ENCODE results near the gene RAB17.

DNA sequence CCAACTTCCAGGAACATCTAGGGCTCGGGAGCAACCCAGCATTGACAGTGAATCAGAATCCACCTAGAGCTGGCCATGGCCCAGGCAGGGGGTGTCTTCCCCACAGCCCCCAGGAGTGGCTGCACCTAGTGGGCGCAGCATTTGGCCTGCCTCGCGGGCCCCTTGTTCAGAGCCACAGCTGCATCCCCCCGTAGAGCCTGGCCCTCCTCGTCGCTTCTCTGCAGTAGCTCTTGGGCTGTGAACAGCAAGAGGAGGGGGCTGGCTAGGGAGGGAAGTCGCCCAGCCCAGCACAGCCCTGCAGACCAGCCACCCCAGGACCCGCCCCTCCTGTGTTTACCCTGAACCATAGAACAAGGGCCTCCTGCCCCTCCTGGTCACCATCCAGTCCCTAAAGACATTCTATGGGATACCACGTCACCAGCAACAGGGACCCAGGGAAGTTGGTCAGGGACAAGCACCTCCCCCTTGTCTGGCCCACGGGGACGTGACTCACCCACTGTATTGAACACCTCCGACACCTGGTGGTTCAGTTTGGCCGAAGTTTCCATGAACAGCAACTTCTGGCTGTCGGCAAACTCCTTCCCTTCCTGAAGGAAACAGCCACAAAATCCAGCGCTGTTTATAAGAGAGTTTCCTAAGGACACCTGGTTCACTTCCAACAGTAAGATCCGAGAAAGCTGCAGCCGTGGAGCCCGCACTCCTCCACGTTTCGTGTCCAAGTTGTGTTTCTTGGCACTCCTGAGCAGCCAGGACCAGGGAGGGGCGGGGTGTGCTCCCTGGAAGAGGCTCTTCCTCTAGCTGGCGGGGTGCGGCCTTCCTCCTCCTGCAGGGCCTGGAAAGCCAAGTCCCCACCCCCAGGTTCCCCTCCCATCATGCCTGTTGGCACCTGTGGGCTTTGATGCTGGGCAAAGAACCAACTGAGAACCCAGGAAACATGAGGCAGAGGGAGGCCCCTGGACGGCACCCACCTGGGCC lies 15.4 kb downstream of the RAB17 start:
- TF ChIP-seq, protein P1, sequence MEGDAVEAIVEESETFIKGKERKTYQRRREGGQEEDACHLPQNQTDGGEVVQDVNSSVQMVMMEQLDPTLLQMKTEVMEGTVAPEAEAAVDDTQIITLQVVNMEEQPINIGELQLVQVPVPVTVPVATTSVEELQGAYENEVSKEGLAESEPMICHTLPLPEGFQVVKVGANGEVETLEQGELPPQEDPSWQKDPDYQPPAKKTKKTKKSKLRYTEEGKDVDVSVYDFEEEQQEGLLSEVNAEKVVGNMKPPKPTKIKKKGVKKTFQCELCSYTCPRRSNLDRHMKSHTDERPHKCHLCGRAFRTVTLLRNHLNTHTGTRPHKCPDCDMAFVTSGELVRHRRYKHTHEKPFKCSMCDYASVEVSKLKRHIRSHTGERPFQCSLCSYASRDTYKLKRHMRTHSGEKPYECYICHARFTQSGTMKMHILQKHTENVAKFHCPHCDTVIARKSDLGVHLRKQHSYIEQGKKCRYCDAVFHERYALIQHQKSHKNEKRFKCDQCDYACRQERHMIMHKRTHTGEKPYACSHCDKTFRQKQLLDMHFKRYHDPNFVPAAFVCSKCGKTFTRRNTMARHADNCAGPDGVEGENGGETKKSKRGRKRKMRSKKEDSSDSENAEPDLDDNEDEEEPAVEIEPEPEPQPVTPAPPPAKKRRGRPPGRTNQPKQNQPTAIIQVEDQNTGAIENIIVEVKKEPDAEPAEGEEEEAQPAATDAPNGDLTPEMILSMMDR (IDR thresholded peaks at IDR 0.05): no peak
- TF ChIP-seq POLR2A (IDR thresholded peaks at IDR 0.05): no peak

All from right lobe of liver (tissue), 4 donors.